IMR-90 (cell line): ENCODE measurements around the gene STARD13. TPM values are rescaled to one million over a fixed set of nuclear protein-coding genes. Genes with fewer than 3 reads are reported as not detected.

Experiments
- ATAC-seq: fragments of 200-7000 bp; cut with Tn5 transposase; 2 replicates; pipeline ENCODE4 v1.9.1; 2020; ENCODE audit warnings: low read depth, mild to moderate bottlenecking, moderate library complexity
- BruUV-seq: library from RNA; stranded (reverse); fragments of 400-500 nt; replicated peaks from 2 replicates; lab custom pipeline; 2021; lab: Mats Ljungman, UMichigan
- CTCF ChIA-PET: fragments of 300-600 bp; formaldehyde crosslinking; extraction: SDS; loops from one replicate; lab custom pipeline; 2021; ENCODE audit warnings: antibody characterized with exemption; lab: Yijun Ruan, JAX
- POLR2A ChIA-PET: fragments of 300-600 bp; sonication (Branson Sonifier 250); formaldehyde crosslinking; loops from one replicate; lab custom pipeline; 2022; ENCODE audit warnings: antibody characterized with exemption; ENCODE audit not compliant: unreplicated experiment; lab: Charles Lee
- DNase-seq: peaks from one replicate; pipeline ENCODE4 v3.0.0; 2013
- H2AFZ ChIP-seq: replicated peaks from 2 replicates; pipeline ENCODE3; 2013; ENCODE audit warnings: low read length, mild to moderate bottlenecking; ENCODE audit not compliant: poor library complexity
- H2AK5ac ChIP-seq: 2 replicates; pipeline ENCODE4 v1.6.1; 2013; ENCODE audit warnings: low read depth, low read length, inconsistent platforms
- H2AK9ac ChIP-seq: replicated peaks from 2 replicates; pipeline ENCODE3; 2013; ENCODE audit warnings: mild to moderate bottlenecking, low read depth, low read length, moderate library complexity; ENCODE audit not compliant: poor library complexity
- H2BK120ac ChIP-seq: 2 replicates; pipeline ENCODE4 v1.6.1; 2013; ENCODE audit warnings: low read depth, low read length, inconsistent platforms
- H2BK15ac ChIP-seq: 3 replicates; pipeline ENCODE4 v1.6.1; 2013; ENCODE audit warnings: low read depth, low read length, inconsistent platforms
- H2BK20ac ChIP-seq: 2 replicates; pipeline ENCODE4 v1.6.1; 2013; ENCODE audit warnings: low read depth, mild to moderate bottlenecking, inconsistent platforms, low read length, moderate library complexity
- H2BK5ac ChIP-seq: 2 replicates; pipeline ENCODE4 v1.6.1; 2013; ENCODE audit warnings: mild to moderate bottlenecking, low read depth, low read length, inconsistent platforms; ENCODE audit not compliant: poor library complexity, severe bottlenecking
- H3K14ac ChIP-seq: replicated peaks from 2 replicates; pipeline ENCODE4 v1.6.1; 2013; ENCODE audit warnings: low read depth, low read length, inconsistent platforms
- H3K18ac ChIP-seq: 2 replicates; pipeline ENCODE4 v1.6.1; 2013; ENCODE audit warnings: low read depth, low read length, control low read depth
- H3K23ac ChIP-seq: 2 replicates; pipeline ENCODE4 v1.6.1; 2013; ENCODE audit warnings: low read depth, low read length, inconsistent platforms
- H3K27ac ChIP-seq: 2 replicates; pipeline ENCODE4 v1.5.1; 2013; ENCODE audit warnings: mild to moderate bottlenecking, control low read depth, low read length; ENCODE audit not compliant: insufficient read depth
- H3K27me3 ChIP-seq: 2 replicates; pipeline ENCODE4 v1.6.1; 2013; ENCODE audit warnings: low read length; ENCODE audit not compliant: control insufficient read depth, insufficient read depth
- H3K36me3 ChIP-seq: 2 replicates; pipeline ENCODE4 v1.6.1; 2013; ENCODE audit warnings: low read length, mixed read lengths; ENCODE audit not compliant: control insufficient read depth, insufficient read depth
- H3K4ac ChIP-seq: 2 replicates; pipeline ENCODE4 v1.6.1; 2013; ENCODE audit warnings: low read depth, low read length, inconsistent platforms
- H3K4me1 ChIP-seq: 2 replicates; pipeline ENCODE4 v1.6.1; 2013; ENCODE audit warnings: low read length, mixed read lengths; ENCODE audit not compliant: control insufficient read depth, insufficient read depth
- H3K4me2 ChIP-seq: 2 replicates; pipeline ENCODE4 v1.6.1; 2013; ENCODE audit warnings: low read depth, mild to moderate bottlenecking, control low read depth, low read length, moderate library complexity
- H3K4me3 ChIP-seq: 2 replicates; pipeline ENCODE4 v1.5.1; 2013; ENCODE audit warnings: low read depth, mild to moderate bottlenecking, control low read depth, low read length, moderate library complexity; ENCODE audit not compliant: insufficient read depth
- H3K56ac ChIP-seq: 2 replicates; pipeline ENCODE4 v1.6.1; 2013; ENCODE audit warnings: low read length, inconsistent platforms; ENCODE audit not compliant: insufficient read depth; ENCODE audit errors: extremely low read depth
- H3K79me1 ChIP-seq, 2 experiments: 2 replicates each; pipeline ENCODE4 v1.6.1; 2013; ENCODE audit warnings: low read length in 2 of 2, inconsistent platforms in 1 of 2, low read depth in 1 of 2
- H3K9ac ChIP-seq: 2 replicates; pipeline ENCODE4 v1.6.1; 2013; ENCODE audit warnings: low read depth, low read length, control low read depth
- H3K9me1 ChIP-seq: 2 replicates; pipeline ENCODE4 v1.6.1; 2013; ENCODE audit warnings: low read length, inconsistent platforms; ENCODE audit not compliant: insufficient read depth
- H3K9me3 ChIP-seq: 2 replicates; pipeline ENCODE4 v1.6.1; 2013; ENCODE audit warnings: low read length; ENCODE audit not compliant: control insufficient read depth, insufficient read depth
- H4K20me1 ChIP-seq: 2 replicates; pipeline ENCODE4 v1.6.1; 2013; ENCODE audit warnings: low read length, inconsistent platforms; ENCODE audit not compliant: insufficient read depth
- H4K5ac ChIP-seq: 2 replicates; pipeline ENCODE4 v1.6.1; 2013; ENCODE audit warnings: mild to moderate bottlenecking, low read depth, low read length, control low read depth
- H4K8ac ChIP-seq, 2 experiments: 2 replicates each; pipeline ENCODE4 v1.6.1; 2013; ENCODE audit warnings: low read depth in 2 of 2, low read length in 2 of 2, control low read depth in 1 of 2, inconsistent platforms in 1 of 2
- H4K91ac ChIP-seq: 2 replicates; pipeline ENCODE4 v1.6.1; 2013; ENCODE audit warnings: low read depth, low read length, inconsistent platforms; ENCODE audit not compliant: insufficient read depth
- BHLHE40 ChIP-seq: fragments of 150-350 bp; IDR thresholded peaks from 2 replicates; pipeline ENCODE4 v1.6.1; 2016; ENCODE audit warnings: mild to moderate bottlenecking, low read depth, low read length
- CEBPB ChIP-seq: IDR thresholded peaks from 2 replicates; pipeline ENCODE4 v1.6.1; 2012; ENCODE audit warnings: low read depth, low read length, improper control_type of control experiment
- CHD1 ChIP-seq: IDR thresholded peaks from 2 replicates; pipeline ENCODE4 v1.6.1; 2012; ENCODE audit warnings: low read depth, low read length, improper control_type of control experiment
- FOS ChIP-seq: fragments of 150-350 bp; IDR thresholded peaks from 2 replicates; pipeline ENCODE4 v1.6.1; 2016; ENCODE audit warnings: low read depth, low read length
- MAFK ChIP-seq: IDR thresholded peaks from 2 replicates; pipeline ENCODE4 v1.6.1; 2012; ENCODE audit warnings: low read depth, low read length, improper control_type of control experiment
- MAZ ChIP-seq: IDR thresholded peaks from 2 replicates; pipeline ENCODE4 v1.6.1; 2012; ENCODE audit warnings: low read depth, mild to moderate bottlenecking, low read length, improper control_type of control experiment, moderate library complexity, borderline replicate concordance
- MXI1 ChIP-seq: IDR thresholded peaks from 2 replicates; pipeline ENCODE4 v1.6.1; 2012; ENCODE audit warnings: low read depth, mild to moderate bottlenecking, low read length, moderate library complexity, borderline replicate concordance
- NFE2L2 ChIP-seq: fragments of 150-350 bp; IDR thresholded peaks from 2 replicates; pipeline ENCODE4 v1.6.1; 2016; ENCODE audit warnings: low read depth, mild to moderate bottlenecking, low read length
- POLR2A ChIP-seq: IDR thresholded peaks from 2 replicates; pipeline ENCODE4 v1.6.1; 2012; ENCODE audit warnings: mild to moderate bottlenecking, low read depth, low read length
- RAD21 ChIP-seq: IDR thresholded peaks from 2 replicates; pipeline ENCODE4 v1.6.1; 2012; ENCODE audit warnings: low read length, improper control_type of control experiment
- RCOR1 ChIP-seq: IDR thresholded peaks from 2 replicates; pipeline ENCODE4 v1.6.1; 2012; ENCODE audit warnings: mild to moderate bottlenecking, low read length, improper control_type of control experiment; ENCODE audit not compliant: insufficient replicate concordance
- RFX5 ChIP-seq: IDR thresholded peaks from 2 replicates; pipeline ENCODE4 v1.8.0; 2012; ENCODE audit warnings: low read depth, mild to moderate bottlenecking, low read length, moderate library complexity
- WGBS, 2 experiments: methylation state at CpG; one replicate each; pipeline versions ENCODE4 v1.1.5 to v1.1.7; 2013; ENCODE audit warnings: missing lambda C conversion rate in 2 of 2; ENCODE audit not compliant: insufficient read length in 1 of 2; ENCODE audit errors: extremely low coverage in 2 of 2; 5-methylcytosine and 5-hydroxymethylcytosine counted together
- dilution Hi-C: fragments of 300-500 bp; cut with HindIII; formaldehyde crosslinking; loops from one replicate; pipeline ENCODE4 v1.14.3; 2018; ENCODE audit warnings: low sequenced_read_pairs; ENCODE audit not compliant: unreplicated experiment
- in situ Hi-C: fragments of 300-500 bp; cut with MboI; formaldehyde crosslinking; loops from 3 replicates; pipeline ENCODE4 v1.14.3; 2019; ENCODE audit warnings: low sequenced_read_pairs, inconsistent platforms, mixed read lengths
- intact Hi-C: fragments of 100-400 bp; cut with micrococcal nuclease; formaldehyde crosslinking; loops from 2 replicates; pipeline ENCODE4 v1.10.0; 2022
- polyA plus RNA-seq, 3 experiments: library from polyadenylated mRNA; depleted of rRNA; stranded (reverse); fragments of >200 nt; gene quantifications; 2 replicates each; pipeline ENCODE4 v1.2.3, GENCODE V29; 2012; ENCODE audit warnings: low replicate concordance in 1 of 3
- total RNA-seq: library from RNA; depleted of rRNA; stranded (reverse); fragments of >200 nt; gene quantifications from 2 replicates; pipeline ENCODE4 v1.2.3, GENCODE V29; 2012
- TF ChIP-seq, protein P1 (sequence below): conservative IDR thresholded peaks from 2 replicates; pipeline ENCODE4 v1.5.1; 2012; ENCODE audit warnings: mild to moderate bottlenecking, low read depth, low read length, improper control_type of control experiment
- TF ChIP-seq, protein P2 (sequence below): fragments of 150-350 bp; IDR thresholded peaks from 2 replicates; pipeline ENCODE4 v1.6.1; 2017; ENCODE audit warnings: mild to moderate bottlenecking, antibody characterized with exemption, low read length, low read depth
- TF ChIP-seq, protein P3 (sequence below): fragments of 150-350 bp; IDR thresholded peaks from 2 replicates; pipeline ENCODE4 v1.6.1; 2016; ENCODE audit warnings: low read depth, mild to moderate bottlenecking, low read length, moderate library complexity, borderline replicate concordance

The STARD13 gene
- total and polyA plus RNA-seq, 2 of the 4 experiments (the other 2 are of a cell fraction), result 23.6 to 46.6 TPM

DNA sequence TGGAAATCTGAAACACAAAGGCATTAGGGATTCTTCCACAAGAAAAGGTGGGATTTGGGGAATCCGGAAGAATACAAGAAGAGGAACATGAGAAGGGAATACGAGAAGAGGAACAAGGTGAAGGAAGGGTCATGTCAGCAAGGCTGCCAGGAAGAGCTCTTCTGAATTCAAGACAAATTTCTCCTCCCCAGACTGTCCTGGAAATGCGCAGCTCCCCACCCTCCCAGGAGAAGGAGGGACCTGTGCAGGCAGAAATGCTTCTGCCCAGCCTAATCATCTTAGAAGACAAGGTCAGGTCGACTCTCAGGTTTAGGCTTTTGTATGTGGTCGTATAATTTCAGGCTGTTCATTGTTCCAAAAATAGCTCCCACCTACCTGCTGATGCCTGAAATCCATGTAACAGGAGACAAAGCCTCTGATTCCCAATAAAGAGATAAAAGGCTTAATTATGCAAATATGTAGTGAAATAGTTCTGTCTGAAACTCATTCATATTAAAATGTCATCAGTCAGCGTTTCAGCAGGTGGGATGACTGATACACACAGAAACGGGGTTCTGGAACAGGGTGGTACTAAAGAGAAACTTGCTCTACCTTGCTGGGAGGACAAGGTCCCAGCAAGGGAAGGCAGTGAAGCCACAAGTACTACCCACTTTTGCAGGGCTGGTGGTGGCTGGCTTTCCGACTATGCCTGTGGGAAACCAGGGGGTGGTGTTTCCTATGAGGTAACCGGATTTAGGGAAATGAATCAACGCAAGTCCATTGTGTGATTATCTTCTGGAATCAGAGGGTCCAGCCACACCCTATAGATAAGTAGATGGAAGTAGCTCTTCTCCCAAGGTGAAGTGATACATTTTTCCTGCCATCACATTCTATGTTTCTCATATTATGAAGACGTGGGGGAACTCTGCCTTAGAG is 193.2 kb downstream of the STARD13 start:
- Histone ChIP-seq H4K8ac (no peak overlapping the region), H2BK15ac (no peak overlapping the region), H3K14ac (no peak overlapping the region), H3K27me3 (no peaks in the 10 kb centered on the region), H4K20me1 (no peaks in the 10 kb centered on the region), H2BK120ac (no peak overlapping the region), H4K91ac (no peak overlapping the region), H3K23ac (no peak overlapping the region), H2AFZ (no peak overlapping the region), H2BK5ac (no peak overlapping the region), H3K4me3 (no peak overlapping the region), H3K56ac (no peak overlapping the region), H3K27ac (no peak overlapping the region), H3K4me2 (no peak overlapping the region), H2AK9ac (no peak overlapping the region), H2AK5ac (no peak overlapping the region), H4K5ac (no peak overlapping the region), H3K9ac (no peak overlapping the region), H3K4ac (no peak overlapping the region), H3K36me3 (no peaks in the 10 kb centered on the region), H2BK20ac (no peak overlapping the region), H3K18ac (no peak overlapping the region), H3K9me3 (no peaks in the 10 kb centered on the region), H3K4me1 (no peaks in the 10 kb centered on the region), H3K79me1 (no peaks in the 10 kb centered on the region), H3K9me1 (no peaks in the 10 kb centered on the region)
- intact Hi-C loops (no loop called here), in situ Hi-C loops (no loop called here), dilution Hi-C loops (no loop called here)
- no peak for DNase-seq
- POLR2A ChIA-PET, result no interaction called here
- ATAC-seq, result no peak
- WGBS, 2 experiments, result no CpG with 5 or more reads among the region's 11 CpGs
- CTCF ChIA-PET, result no interaction called here
- no TSS peak for BruUV-seq
- TF ChIP-seq RCOR1 (no peak), MXI1 (no peak), RAD21 (no peak), NFE2L2 (no peak), CHD1 (no peak), MAZ (no peak), FOS (no peak), CEBPB (no peak), MAFK (no peak), BHLHE40 (no peak), RFX5 (no peak), POLR2A (no peak)
- TF ChIP-seq, protein P1, sequence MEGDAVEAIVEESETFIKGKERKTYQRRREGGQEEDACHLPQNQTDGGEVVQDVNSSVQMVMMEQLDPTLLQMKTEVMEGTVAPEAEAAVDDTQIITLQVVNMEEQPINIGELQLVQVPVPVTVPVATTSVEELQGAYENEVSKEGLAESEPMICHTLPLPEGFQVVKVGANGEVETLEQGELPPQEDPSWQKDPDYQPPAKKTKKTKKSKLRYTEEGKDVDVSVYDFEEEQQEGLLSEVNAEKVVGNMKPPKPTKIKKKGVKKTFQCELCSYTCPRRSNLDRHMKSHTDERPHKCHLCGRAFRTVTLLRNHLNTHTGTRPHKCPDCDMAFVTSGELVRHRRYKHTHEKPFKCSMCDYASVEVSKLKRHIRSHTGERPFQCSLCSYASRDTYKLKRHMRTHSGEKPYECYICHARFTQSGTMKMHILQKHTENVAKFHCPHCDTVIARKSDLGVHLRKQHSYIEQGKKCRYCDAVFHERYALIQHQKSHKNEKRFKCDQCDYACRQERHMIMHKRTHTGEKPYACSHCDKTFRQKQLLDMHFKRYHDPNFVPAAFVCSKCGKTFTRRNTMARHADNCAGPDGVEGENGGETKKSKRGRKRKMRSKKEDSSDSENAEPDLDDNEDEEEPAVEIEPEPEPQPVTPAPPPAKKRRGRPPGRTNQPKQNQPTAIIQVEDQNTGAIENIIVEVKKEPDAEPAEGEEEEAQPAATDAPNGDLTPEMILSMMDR, result no peak
- TF ChIP-seq, protein P2, sequence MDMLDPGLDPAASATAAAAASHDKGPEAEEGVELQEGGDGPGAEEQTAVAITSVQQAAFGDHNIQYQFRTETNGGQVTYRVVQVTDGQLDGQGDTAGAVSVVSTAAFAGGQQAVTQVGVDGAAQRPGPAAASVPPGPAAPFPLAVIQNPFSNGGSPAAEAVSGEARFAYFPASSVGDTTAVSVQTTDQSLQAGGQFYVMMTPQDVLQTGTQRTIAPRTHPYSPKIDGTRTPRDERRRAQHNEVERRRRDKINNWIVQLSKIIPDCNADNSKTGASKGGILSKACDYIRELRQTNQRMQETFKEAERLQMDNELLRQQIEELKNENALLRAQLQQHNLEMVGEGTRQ, result no peak
- TF ChIP-seq, protein P3, sequence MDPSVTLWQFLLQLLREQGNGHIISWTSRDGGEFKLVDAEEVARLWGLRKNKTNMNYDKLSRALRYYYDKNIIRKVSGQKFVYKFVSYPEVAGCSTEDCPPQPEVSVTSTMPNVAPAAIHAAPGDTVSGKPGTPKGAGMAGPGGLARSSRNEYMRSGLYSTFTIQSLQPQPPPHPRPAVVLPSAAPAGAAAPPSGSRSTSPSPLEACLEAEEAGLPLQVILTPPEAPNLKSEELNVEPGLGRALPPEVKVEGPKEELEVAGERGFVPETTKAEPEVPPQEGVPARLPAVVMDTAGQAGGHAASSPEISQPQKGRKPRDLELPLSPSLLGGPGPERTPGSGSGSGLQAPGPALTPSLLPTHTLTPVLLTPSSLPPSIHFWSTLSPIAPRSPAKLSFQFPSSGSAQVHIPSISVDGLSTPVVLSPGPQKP, result no peak
